IPS DF 6.9 (cell line): Measurements from ENCODE around the gene BEX3.
"Not testable (repeated sequence)": the region's sequence is repeated elsewhere in the genome, so short reads cannot be mapped to it uniquely, and the experiment has no call there.

ENCODE experiments used
- DNase-seq: peaks from one replicate; pipeline ENCODE4 v3.0.0-alpha.2; 2013; ENCODE audit warnings: low read depth, low spot score
- H3K27ac ChIP-seq: one replicate; pipeline ENCODE4 v1.5.1; 2013; ENCODE audit warnings: low read length, control low read depth
- H3K27me3 ChIP-seq: 2 replicates; pipeline ENCODE4 v1.6.1; 2013; ENCODE audit warnings: mild to moderate bottlenecking, low read length; ENCODE audit not compliant: control insufficient read depth, insufficient read depth
- H3K36me3 ChIP-seq: 2 replicates; pipeline ENCODE4 v1.6.1; 2013; ENCODE audit warnings: low read length; ENCODE audit not compliant: control insufficient read depth, insufficient read depth
- H3K4me1 ChIP-seq: 2 replicates; pipeline ENCODE4 v1.6.1; 2013; ENCODE audit warnings: low read length; ENCODE audit not compliant: control insufficient read depth, insufficient read depth
- H3K4me3 ChIP-seq: 2 replicates; pipeline ENCODE4 v1.5.1; 2013; ENCODE audit warnings: mild to moderate bottlenecking, low read length
- H3K9me3 ChIP-seq: 2 replicates; pipeline ENCODE4 v1.6.1; 2013; ENCODE audit warnings: low read length, inconsistent platforms; ENCODE audit not compliant: control insufficient read depth, insufficient read depth
- WGBS: extraction: QIAGEN DNeasy Blood & Tissue Kit; methylation state at CpG from one replicate; pipeline ENCODE4 v1.1.7; 2013; ENCODE audit warnings: mixed read lengths, missing lambda C conversion rate; ENCODE audit not compliant: insufficient read length, insufficient coverage; 5-methylcytosine and 5-hydroxymethylcytosine counted together

Gene BEX3

GRCh38 chrX:103378990-103379389 lies 2.7 kb downstream of the BEX3 start:
- Histone ChIP-seq H3K36me3 (peaks cover 3% of the 10 kb centered on the region; the same call in 1 of the 2 replicates), H3K4me3 (no peak overlapping the region), H3K27me3 (no peaks in the 10 kb centered on the region), H3K27ac (no peak overlapping the region), H3K9me3 (no peaks in the 10 kb centered on the region), H3K4me1 (no peaks in the 10 kb centered on the region)
- no peak for DNase-seq
- WGBS: no CpG with 5 or more reads among the region's 2 CpGs

- Histone ChIP-seq H3K27me3 (no peaks in the 10 kb centered on the region), H3K36me3 (peaks cover 3% of the 10 kb centered on the region; the same call in 1 of the 2 replicates), H3K4me1 (no peaks in the 10 kb centered on the region), H3K9me3 (no peaks in the 10 kb centered on the region), H3K4me3 (no peak overlapping the region), H3K27ac (no peak overlapping the region)
- no peak for DNase-seq
- no CpG with 5 or more reads among the region's 1 CpG for WGBS
Measured at GRCh38 chrX:103382877-103383276, 6.5 kb downstream of the BEX3 start.

GRCh38 chrX:103384672-103385071 lies 8.3 kb downstream of the BEX3 start:
- Histone ChIP-seq H3K4me1 (no peaks in the 10 kb centered on the region), H3K4me3 (no peak overlapping the region), H3K9me3 (no peaks in the 10 kb centered on the region), H3K36me3 (no peaks in the 10 kb centered on the region), H3K27me3 (no peaks in the 10 kb centered on the region), H3K27ac (no peak overlapping the region)
- DNase-seq: no peak
- no CpG with 5 or more reads among the region's 2 CpGs for whole genome bisulfite sequencing

- H3K9me3 ChIP-seq: not testable (repeated sequence)
- no CpG with 5 or more reads among the region's 5 CpGs for whole genome bisulfite sequencing
Measured at GRCh38 chrX:103385283-103385830, 9.0 kb downstream of the BEX3 start.

GRCh38 chrX:103386332-103386731 lies 10.0 kb downstream of the BEX3 start:
- no peaks in the 10 kb centered on the region for H3K27me3 ChIP-seq
- H3K4me3 ChIP-seq: no peak overlapping the region
- no peak for DNase-seq
- H3K4me1 ChIP-seq: no peaks in the 10 kb centered on the region
- H3K36me3 ChIP-seq: no peaks in the 10 kb centered on the region
- no CpG with 5 or more reads among the region's 2 CpGs for WGBS
- H3K9me3 ChIP-seq: no peaks in the 10 kb centered on the region
- no peak overlapping the region for H3K27ac ChIP-seq

More at GRCh38 chrX:103385283-103385830, 9.0 kb downstream of the BEX3 start:
- not testable (repeated sequence) for H3K27me3 ChIP-seq, H3K27ac ChIP-seq, DNase-seq, H3K36me3 ChIP-seq, H3K4me1 ChIP-seq, H3K4me3 ChIP-seq

GRCh38 chrX:103393487-103393886 lies 17.1 kb downstream of the BEX3 start:
- H3K9me3 ChIP-seq: no peaks in the 10 kb centered on the region

GRCh38 chrX:103396186-103396585 lies 19.8 kb downstream of the BEX3 start:
- H3K9me3 ChIP-seq: no peaks in the 10 kb centered on the region
- H3K27ac ChIP-seq: no peak overlapping the region
- no CpG with 5 or more reads among the region's 5 CpGs for WGBS
- H3K36me3 ChIP-seq: no peaks in the 10 kb centered on the region
- H3K4me1 ChIP-seq: no peaks in the 10 kb centered on the region
- no peak overlapping the region for H3K4me3 ChIP-seq
- no peak for DNase-seq
- H3K27me3 ChIP-seq: no peaks in the 10 kb centered on the region

More at GRCh38 chrX:103393487-103393886, 17.1 kb downstream of the BEX3 start:
- DNase-seq: no peak
- Histone ChIP-seq H3K27ac (no peak overlapping the region), H3K4me3 (no peak overlapping the region), H3K27me3 (no peaks in the 10 kb centered on the region), H3K4me1 (no peaks in the 10 kb centered on the region), H3K36me3 (no peaks in the 10 kb centered on the region)
- no CpG with 5 or more reads among the region's 3 CpGs for WGBS

- H3K36me3 ChIP-seq: no peaks in the 10 kb centered on the region
- no peak for DNase-seq
- H3K27me3 ChIP-seq: no peaks in the 10 kb centered on the region
- no peak overlapping the region for H3K4me3 ChIP-seq
- H3K9me3 ChIP-seq: no peaks in the 10 kb centered on the region
- no peaks in the 10 kb centered on the region for H3K4me1 ChIP-seq
- no peak overlapping the region for H3K27ac ChIP-seq
- WGBS: no CpG with 5 or more reads among the region's 2 CpGs
Measured at GRCh38 chrX:103396660-103397059, 20.3 kb downstream of the BEX3 start.

- no peak overlapping the region for H3K27ac ChIP-seq
- no peaks in the 10 kb centered on the region for H3K36me3 ChIP-seq
- no CpG with 5 or more reads among the region's 4 CpGs for WGBS
- H3K27me3 ChIP-seq: no peaks in the 10 kb centered on the region
- no peaks in the 10 kb centered on the region for H3K9me3 ChIP-seq
- H3K4me3 ChIP-seq: no peak overlapping the region
- no peak for DNase-seq
- no peaks in the 10 kb centered on the region for H3K4me1 ChIP-seq
Measured at GRCh38 chrX:103397707-103398106, 21.4 kb downstream of the BEX3 start.

- no peaks in the 10 kb centered on the region for H3K27me3 ChIP-seq
- H3K36me3 ChIP-seq: no peaks in the 10 kb centered on the region
- H3K27ac ChIP-seq: no peak overlapping the region
- no peak for DNase-seq
- no CpG with 5 or more reads among the region's 1 CpG for WGBS
- H3K4me1 ChIP-seq: no peaks in the 10 kb centered on the region
- H3K4me3 ChIP-seq: no peak overlapping the region
- H3K9me3 ChIP-seq: no peaks in the 10 kb centered on the region
Measured at GRCh38 chrX:103398421-103398864, 22.1 kb downstream of the BEX3 start.

GRCh38 chrX:103399744-103400143 lies 23.4 kb downstream of the BEX3 start:
- no peaks in the 10 kb centered on the region for H3K27me3 ChIP-seq
- no peaks in the 10 kb centered on the region for H3K36me3 ChIP-seq
- DNase-seq: no peak
- H3K27ac ChIP-seq: no peak overlapping the region
- H3K9me3 ChIP-seq: no peaks in the 10 kb centered on the region
- WGBS: no CpG with 5 or more reads among the region's 1 CpG
- no peak overlapping the region for H3K4me3 ChIP-seq
- H3K4me1 ChIP-seq: peaks cover 1% of the 10 kb centered on the region; the same call in 1 of the 2 replicates
